ENCODE measurements around the gene ITLN1.
"Not testable (repeated sequence)": the region's sequence is repeated elsewhere in the genome, so short reads cannot be mapped to it uniquely, and the experiment has no call there.

Gene ITLN1

GRCh38 chr1:160885042-160885441 is at the start of gene ITLN1:
Gene ITLN1, minus strand, starts transcription at chr1:160885180. Its CDS starts 303 bp downstream, at chr1:160884877.
- Histone ChIP-seq H3K36me3 (replicated peaks) (no peaks in the 10 kb centered on the region), H3K4me3 (ENCODE audit: low read depth, low read length) (no peak within 1 kb of the TSS), H3K27ac (no peak within 1 kb of the TSS), H3K27me3 (replicated peaks) (no peaks in the 10 kb centered on the region)
- TF ChIP-seq, protein P1, sequence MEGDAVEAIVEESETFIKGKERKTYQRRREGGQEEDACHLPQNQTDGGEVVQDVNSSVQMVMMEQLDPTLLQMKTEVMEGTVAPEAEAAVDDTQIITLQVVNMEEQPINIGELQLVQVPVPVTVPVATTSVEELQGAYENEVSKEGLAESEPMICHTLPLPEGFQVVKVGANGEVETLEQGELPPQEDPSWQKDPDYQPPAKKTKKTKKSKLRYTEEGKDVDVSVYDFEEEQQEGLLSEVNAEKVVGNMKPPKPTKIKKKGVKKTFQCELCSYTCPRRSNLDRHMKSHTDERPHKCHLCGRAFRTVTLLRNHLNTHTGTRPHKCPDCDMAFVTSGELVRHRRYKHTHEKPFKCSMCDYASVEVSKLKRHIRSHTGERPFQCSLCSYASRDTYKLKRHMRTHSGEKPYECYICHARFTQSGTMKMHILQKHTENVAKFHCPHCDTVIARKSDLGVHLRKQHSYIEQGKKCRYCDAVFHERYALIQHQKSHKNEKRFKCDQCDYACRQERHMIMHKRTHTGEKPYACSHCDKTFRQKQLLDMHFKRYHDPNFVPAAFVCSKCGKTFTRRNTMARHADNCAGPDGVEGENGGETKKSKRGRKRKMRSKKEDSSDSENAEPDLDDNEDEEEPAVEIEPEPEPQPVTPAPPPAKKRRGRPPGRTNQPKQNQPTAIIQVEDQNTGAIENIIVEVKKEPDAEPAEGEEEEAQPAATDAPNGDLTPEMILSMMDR (IDR thresholded peaks at IDR 0.05; ENCODE audit: low read depth, low read length, missing control alignments): no peak
- in situ Hi-C loops (cut with HindIII; ENCODE audit: low pct_ligation_motif_present, low sequenced_read_pairs): no loop called here
- no peak for DNase-seq

DNA sequence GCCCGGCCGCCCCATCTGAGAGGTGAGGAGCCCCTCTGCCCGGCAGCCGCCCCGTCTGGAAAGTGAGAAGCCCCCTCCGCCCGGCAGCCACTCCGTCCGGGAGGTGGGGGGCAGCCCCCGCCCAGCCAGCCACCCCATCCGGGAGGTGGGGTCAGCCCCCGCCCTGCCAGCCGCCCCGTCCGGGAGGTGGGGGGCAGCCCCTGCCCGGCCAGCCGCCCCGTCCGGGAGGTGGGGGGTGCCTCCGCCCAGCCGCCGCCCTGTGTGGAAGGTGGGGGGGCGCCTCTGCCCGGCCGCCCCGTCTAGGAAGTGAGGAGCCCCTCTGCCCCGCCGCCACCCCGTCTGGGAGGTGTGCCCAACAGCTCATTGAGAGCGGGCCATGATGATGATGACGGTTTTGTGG is 48.3 kb upstream of the ITLN1 start:
- H3K4me3 ChIP-seq (ENCODE audit: low read depth, low read length); H3K27me3 ChIP-seq (replicated peaks); in situ Hi-C loops (cut with HindIII; ENCODE audit: low pct_ligation_motif_present, low sequenced_read_pairs); H3K36me3 ChIP-seq (replicated peaks); H3K27ac ChIP-seq; DNase-seq: not testable (repeated sequence)

DNA sequence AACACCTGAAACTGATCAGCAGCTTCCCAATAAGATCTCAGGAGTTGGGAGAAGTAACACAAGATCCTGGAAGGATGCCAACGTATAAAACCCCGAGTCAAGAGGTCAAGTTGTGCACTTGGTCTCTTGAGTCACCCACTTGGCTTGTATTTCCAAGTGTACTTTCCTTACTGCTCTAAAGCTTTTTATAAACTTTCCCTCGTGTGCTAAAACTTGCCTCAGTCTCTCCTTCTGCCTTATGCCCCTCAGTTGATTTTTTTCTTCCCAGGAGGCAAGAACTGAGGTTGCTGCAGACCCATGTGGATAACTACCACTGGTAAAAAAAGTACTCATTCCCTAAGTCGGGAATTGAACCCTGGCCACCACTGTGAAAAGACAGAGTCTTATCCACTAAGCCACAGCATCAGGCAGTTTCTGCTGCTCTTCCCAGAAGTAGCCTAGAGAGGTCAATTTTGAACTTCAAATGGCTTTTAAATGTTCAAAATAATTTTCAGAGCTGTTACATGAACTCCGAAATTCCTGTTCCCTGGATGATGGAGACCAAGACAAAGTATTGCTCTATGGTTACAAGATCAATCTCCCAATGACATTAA is 40.8 kb upstream of the ITLN1 start:
- H3K4me3 ChIP-seq (ENCODE audit: low read depth, low read length): no peak overlapping the region
- peak; percentile 20 for DNase-seq
- TF ChIP-seq, protein P1 (IDR thresholded peaks at IDR 0.05; ENCODE audit: low read depth, low read length, missing control alignments): no peak
- no peaks in the 10 kb centered on the region for H3K27me3 ChIP-seq (replicated peaks)
- in situ Hi-C loops (cut with HindIII; ENCODE audit: low pct_ligation_motif_present, low sequenced_read_pairs): no loop called here
- no peak overlapping the region for H3K27ac ChIP-seq
- no peaks in the 10 kb centered on the region for H3K36me3 ChIP-seq (replicated peaks)

DNA sequence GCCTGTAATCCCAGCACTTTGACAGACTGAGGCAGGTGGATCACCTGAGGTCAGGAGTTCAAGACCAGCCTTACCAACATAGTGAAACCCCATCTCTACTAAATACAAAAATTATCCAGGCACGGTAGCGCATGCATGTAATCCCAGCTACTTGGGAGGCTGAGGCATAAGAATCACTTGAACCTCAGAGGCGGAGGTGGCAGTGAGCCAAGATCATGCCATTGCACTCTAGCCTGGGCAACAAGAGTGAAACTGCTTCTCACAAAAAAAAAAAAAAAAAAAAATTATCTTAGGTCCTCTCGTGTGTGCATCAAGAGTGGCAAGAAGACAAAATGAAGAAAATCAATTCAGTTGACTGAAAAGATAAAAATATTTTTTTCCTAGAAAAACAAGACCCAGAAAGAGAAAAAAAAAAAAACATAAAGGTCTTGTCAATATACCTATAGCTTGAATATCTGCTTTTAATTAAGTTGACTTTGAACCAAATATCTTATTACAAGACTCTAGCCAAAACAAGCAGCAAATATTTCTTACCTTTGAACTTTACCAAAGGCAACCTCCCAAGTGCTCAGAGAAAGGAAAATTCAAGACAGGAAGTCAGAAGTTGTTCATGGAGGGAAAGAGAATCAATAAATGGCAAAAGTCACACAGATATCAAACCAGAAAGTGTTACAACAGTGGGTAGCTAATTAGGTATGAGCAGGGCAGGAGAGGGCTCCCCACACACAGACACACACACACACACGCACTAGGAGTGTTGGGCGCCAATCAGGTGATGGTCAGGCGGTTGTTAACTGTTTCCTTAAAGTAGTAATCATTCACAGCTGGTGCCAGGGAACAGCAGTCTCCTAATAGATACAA is 40.0 kb upstream of the ITLN1 start:
- no peaks in the 10 kb centered on the region for H3K27me3 ChIP-seq (replicated peaks)
- TF ChIP-seq, protein P1 (IDR thresholded peaks at IDR 0.05; ENCODE audit: low read depth, low read length, missing control alignments): no peak
- no peak overlapping the region for H3K27ac ChIP-seq
- H3K4me3 ChIP-seq (ENCODE audit: low read depth, low read length): no peak overlapping the region
- H3K36me3 ChIP-seq (replicated peaks): no peaks in the 10 kb centered on the region
- in situ Hi-C loops (cut with HindIII; ENCODE audit: low pct_ligation_motif_present, low sequenced_read_pairs): no loop called here
- no peak for DNase-seq

DNA sequence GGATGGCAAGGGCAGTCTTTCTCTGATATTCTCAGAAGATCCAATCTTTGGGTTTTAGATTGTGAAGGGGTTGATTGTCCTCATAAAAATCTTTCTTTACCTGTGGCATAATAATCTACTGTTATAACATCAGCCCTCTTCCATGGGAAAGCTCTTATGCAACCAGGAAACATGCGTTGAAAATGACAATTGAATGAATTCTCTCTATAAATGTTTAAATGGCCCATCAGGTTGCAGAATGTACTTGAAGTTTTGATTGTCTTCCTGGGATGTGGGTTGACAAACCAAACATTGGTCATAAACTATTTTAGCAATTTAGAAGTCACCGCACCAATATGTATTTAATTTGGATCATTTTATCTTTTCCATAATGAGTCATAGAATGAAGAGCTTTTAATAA is 31.7 kb upstream of the ITLN1 start:
- Histone ChIP-seq H3K4me3 (ENCODE audit: low read depth, low read length) (no peak overlapping the region), H3K36me3 (replicated peaks) (no peaks in the 10 kb centered on the region), H3K27ac (no peak overlapping the region), H3K27me3 (replicated peaks) (no peaks in the 10 kb centered on the region)
- in situ Hi-C loops (cut with HindIII; ENCODE audit: low pct_ligation_motif_present, low sequenced_read_pairs): no loop called here
- TF ChIP-seq, protein P1 (IDR thresholded peaks at IDR 0.05; ENCODE audit: low read depth, low read length, missing control alignments): no peak
- DNase-seq: no peak

- H3K27me3 ChIP-seq (replicated peaks); H3K4me3 ChIP-seq (ENCODE audit: low read depth, low read length); H3K27ac ChIP-seq; H3K36me3 ChIP-seq (replicated peaks); in situ Hi-C loops (cut with HindIII; ENCODE audit: low pct_ligation_motif_present, low sequenced_read_pairs); DNase-seq: not testable (repeated sequence)
Observed at GRCh38 chr1:160913229-160913628, 28.2 kb upstream of the ITLN1 start.

Data from brain microvascular endothelial cell (primary cell).